HuH-7.5 (cell line): ENCODE measurements around the gene SIPA1L3.
"Not testable (repeated sequence)": the region's sequence is repeated elsewhere in the genome, so short reads cannot be mapped to it uniquely, and the experiment has no call there.

Experiments
- DNase-seq: peaks from one replicate; pipeline ENCODE4 v3.0.0; 2011; ENCODE audit warnings: low spot score

Gene SIPA1L3

DNA sequence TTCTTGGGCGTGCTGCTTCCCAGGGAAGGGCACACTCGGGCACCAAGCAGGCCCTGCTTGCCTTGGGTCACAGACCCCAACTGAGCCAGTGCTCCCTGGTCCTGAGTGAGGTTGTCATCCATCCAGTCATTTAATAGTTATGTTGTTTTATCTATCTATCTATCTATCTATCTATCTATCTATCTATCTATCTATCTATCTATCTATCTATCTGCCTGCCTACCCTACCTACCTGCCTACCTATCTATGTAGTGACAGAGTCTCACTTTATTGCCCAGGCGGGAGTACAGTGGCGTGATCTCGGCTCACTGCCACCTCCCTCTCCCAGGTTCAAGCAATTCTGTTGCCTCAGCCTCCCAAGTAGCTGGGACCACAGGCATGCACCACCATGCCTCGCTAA, 164.0 kb downstream of the SIPA1L3 start:
- not testable (repeated sequence) for DNase-seq

- no peak for DNase-seq
These were observed 164.6 kb downstream of the SIPA1L3 start for GRCh38 chr19:38071647-38072046.

DNA sequence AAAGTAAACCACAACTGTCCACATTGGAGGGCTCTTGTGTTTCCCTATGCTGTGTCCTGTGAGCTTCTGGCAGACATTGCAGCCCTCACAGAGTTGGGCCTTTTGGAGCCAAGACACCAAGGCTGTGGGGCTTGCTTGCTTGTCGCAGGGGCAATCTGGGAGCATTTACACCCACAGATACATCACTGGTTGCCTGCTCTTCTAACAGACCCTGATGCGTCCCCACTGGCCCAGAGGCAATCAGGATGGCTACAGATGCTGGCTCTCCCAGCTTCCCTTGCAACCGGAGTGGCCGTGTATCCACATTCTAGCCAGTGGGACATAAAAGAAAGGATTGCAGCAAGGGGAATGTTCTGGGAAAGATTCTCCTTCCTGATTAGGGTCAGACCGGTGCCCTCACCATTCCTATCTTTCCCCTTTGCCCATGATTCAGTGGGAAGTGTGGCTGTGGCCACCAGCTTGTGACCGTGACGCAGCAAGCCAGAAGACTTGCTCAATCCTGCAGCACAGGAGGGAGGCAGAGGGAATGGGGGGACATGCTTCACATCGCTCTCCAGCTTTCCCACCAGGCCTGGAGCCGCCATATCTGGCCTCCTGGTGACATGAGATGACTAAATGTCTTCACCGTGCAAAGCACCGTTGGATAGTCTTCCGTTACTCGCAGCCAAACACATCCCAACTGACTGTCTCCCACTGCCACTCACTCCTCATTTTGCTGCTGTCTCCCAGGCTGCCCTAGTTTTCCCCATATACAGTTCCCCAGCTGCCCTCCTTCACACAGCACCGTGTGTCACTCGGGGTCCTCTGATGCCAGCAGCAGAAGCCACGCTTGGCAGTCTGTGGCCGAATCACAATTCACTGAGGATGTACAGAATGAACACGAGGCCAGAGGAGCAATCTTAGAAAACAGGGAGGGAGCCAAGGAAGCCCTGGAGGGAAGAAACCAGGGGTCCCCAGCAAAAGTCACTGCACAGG, 166.1 kb downstream of the SIPA1L3 start:
- no peak for DNase-seq

- DNase-seq, result no peak
These were observed 167.1 kb downstream of the SIPA1L3 start for GRCh38 chr19:38073841-38074685.

DNA sequence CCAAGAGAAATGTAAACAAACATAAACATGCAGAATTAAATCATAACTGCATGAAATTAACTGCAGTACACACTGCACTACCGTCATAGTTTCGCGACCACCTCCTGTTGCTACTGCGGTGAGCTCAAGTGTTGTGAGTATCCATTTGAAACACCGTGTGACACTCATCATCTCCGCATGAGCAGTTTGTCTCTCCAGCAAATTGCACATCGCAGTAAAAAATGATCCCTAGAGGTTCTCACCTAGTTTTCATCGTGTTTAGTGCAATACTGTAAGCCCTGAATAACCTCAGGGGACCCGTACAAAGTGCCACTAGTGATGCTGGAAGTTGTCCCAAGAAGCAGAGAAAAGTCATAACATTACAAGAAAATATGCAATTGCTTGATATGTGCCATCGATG, 169.3 kb downstream of the SIPA1L3 start:
- DNase-seq, result no peak

DNA sequence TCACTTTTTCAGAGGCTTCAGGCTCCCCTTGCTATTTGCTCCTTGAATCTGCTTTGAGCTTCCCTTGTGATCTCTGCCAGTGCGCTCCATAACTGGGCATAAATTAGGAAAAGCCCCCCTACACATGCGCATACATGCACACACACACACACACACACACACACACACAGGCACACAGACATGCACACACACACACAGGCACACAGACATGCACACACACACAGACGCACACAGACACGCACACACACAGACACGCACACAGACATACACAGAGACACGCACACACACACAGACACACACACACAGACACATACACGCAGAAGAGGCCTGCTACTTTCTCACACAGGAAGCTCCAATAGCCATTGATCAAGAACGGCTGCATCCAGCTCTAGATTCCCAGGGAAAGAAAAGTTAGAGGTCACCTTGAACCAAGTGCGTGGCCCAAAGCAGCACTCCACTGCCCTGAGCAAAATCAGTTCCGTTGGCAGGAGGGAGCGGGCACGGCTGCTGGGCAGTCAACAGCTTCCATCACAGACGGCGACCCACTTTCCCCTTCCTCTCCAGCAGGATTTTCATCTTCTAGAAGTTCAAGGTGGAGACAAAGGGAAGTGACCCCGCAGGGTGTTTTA, 171.4 kb downstream of the SIPA1L3 start:
- no peak for DNase-seq

- peak; percentile 76 for DNase-seq
These were observed 172.9 kb downstream of the SIPA1L3 start for GRCh38 chr19:38079926-38080380.

GRCh38 chr19:38081547-38082255, 174.7 kb downstream of the SIPA1L3 start:
- no peak for DNase-seq

DNA sequence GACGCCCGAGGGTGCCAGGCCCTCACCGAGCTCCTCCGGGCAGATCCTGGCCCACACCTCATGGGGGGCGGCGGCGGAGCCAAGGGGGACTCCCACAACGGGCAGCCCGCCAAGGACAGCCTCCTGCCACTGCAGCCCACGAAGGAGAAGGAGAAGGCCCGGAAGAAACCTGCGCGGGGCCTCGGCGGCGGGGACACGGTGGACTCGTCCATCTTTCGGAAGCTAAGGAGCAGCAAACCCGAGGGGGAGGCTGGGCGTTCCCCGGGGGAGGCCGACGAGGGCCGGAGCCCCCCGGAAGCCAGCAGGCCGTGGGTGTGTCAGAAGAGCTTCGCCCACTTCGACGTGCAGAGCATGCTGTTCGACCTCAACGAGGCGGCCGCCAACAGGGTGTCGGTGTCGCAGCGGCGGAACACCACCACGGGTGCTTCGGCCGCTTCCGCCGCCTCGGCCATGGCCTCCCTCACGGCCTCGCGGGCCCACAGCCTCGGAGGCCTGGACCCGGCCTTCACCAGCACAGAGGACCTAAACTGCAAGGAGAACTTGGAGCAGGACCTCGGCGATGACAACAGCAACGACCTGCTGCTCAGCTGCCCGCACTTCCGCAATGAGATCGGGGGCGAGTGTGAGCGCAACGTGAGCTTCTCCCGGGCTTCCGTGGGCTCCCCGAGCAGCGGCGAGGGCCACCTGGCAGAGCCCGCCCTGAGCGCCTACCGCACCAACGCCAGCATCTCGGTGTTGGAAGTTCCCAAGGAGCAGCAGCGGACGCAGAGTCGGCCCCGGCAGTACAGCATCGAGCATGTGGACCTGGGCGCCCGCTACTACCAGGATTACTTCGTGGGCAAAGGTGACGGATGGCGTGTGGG, 175.5 kb downstream of the SIPA1L3 start:
- DNase-seq, result no peak

GRCh38 chr19:38084196-38084595, 177.2 kb downstream of the SIPA1L3 start:
- no peak for DNase-seq

DNA sequence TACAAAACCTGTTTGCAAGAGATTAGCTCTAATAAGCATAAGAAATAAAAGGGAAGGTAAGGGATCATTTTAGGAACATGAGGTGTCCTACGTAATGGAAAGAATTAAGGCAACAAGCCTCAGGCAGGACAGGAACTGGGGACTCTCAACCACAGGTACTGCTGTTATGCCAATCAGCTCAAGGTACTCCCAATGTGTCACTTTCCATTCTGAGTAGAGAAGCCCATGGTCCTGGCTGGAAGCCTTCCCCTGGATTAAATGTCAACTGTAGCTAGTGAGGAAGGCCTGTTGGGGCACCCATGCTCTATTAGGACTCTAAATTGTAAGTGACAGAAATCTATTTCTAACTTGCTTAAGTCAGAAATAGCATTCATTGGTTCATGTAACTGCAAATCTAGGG, 182.4 kb downstream of the SIPA1L3 start:
- no peak for DNase-seq

- no peak for DNase-seq
These were observed 186.1 kb downstream of the SIPA1L3 start for GRCh38 chr19:38093154-38093553.

GRCh38 chr19:38093587-38093986, 186.6 kb downstream of the SIPA1L3 start:
- no peak for DNase-seq

GRCh38 chr19:38095411-38096308, 188.7 kb downstream of the SIPA1L3 start:
- DNase-seq, result peak; percentile 74

DNA sequence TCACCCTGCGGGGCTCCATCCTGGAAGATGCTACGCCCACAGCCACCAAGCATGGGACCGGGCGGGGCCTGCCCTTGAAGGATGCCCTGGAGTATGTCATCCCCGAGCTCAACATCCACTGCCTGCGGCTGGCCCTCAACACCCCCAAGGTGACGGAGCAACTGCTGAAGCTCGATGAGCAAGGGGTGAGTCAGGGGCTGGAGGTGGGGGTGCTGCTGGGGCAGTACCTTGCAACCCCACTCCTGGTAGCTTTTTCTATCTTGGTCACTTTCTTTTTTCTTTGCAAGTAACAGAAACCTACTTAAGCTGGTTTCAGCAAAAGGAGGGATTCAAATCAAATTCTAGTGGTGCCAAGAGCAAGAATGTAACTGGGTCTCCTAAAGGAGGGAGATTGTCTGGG, 193.0 kb downstream of the SIPA1L3 start:
- DNase-seq, result no peak

DNA sequence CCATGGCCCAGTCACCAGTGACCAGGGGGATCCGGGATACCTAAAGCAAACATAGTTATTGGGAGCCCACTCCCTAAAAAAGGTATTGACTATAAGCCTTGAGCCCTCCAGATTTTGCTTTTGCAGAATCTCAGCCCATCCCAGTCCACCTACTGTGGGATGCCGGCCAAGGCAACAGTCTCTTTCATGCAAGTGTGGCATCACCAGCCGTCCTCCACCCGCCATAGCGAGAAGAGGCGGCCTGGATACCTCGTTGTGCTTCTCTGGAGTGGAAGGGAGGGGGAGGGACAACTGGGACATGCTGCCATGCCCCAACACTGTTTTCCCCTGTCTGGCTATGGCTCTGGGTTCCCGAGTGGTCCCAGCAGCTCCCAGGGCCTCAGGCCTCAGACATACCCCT, 193.6 kb downstream of the SIPA1L3 start:
- no peak for DNase-seq

DNA sequence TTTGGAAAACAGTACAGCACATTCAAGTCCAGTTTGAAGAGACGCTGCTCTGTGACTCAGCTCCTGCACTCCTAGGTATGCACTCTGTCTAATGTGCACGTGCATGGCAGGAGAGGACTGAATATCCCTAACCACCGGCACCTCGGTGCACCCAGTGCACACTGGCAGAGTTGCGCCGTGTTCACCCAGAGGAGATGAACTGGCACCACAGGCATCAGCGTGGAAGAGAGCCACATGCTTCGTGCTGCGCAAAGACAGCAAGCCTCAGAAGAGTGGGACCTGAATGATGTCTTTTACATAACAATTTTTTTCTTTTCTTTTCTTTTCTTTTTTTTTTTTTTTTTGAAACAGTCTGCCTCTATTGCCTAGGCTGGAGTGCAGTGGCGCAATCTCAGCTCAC, 194.7 kb downstream of the SIPA1L3 start:
- no peak for DNase-seq

- DNase-seq, result no peak
These were observed 198.6 kb downstream of the SIPA1L3 start for GRCh38 chr19:38105574-38105973.

DNA sequence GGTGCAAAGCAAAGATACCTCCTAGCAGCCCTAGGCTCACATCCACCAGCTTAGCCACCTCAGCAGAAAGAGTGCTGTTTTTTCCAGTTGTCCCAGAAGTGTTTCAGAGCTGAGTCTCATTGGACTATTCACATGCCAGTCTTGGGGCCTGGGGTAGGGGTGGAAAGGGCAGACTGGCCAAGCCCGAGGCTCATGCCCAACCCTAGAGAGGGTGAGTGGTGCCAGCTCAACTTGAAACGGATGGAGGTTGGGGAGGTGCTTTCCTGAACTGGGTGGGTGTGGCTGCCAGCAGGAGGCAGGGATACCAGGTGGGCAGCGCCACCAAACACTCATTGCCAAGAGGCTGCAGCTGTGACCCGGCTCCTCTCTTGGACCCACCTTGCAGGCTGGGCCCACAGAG, 200.1 kb downstream of the SIPA1L3 start:
- DNase-seq, result no peak

DNA sequence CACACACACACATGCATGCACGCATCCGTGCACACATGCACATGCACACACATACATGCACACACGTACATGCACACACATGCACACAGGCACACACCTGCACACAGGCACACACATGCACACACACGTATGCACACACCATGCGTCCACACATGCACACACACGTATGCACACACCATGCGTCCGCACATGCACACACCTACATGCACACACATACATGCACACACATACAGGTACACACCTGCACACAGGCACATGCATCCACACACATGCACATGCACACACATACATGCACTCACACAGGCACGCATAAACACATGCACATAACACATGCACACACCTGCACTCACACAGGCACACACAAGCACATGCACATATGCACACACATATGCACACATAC, 204.9 kb downstream of the SIPA1L3 start:
- DNase-seq, result no peak
